ENCODE results near the gene PHC2.

Gene PHC2

DNA sequence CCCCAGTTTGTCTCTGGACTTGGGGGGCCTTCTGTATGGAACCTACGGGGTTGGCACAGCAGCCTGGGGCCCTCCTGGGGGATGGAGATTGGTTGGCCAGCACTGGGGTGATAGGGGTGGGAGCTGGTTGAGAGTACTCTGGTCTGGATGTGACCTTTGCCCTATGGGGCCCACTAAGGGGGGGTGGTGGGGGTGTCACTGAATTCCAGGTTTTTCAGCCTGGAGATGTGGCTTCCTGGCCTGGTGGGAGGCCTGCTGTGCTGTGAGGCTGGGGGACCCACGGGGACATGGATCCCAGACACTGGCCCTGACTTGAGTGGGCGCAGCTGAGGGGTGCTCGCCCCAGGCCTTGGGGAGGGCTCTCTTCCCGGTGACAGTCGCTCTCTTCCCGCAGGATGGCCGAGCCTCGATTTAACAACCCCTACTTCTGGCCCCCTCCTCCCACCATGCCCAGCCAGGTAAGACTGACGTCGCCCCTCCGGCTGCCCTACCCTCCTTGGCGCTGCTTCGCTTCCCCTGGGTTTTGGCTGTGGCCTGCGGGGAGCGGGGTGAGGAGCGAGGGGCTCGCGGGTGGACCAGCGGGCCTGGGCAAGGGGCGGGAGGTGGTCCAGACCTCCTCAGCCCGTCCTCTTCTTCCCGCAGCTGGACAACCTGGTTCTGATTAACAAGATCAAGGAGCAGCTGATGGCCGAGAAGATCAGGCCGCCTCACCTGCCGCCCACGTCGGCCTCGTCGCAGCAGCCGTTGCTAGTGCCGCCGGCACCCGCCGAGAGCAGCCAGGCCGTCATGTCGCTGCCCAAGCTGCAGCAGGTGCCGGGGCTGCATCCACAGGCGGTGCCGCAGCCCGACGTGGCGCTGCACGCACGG is 155.0 kb downstream of the PHC2 start:
- no peak for DNase-seq
- in situ Hi-C loops (cut with HindIII; ENCODE audit: low pct_ligation_motif_present, low pct_unique_long_range_greater_than_20kb, low sequenced_read_pairs) = no loop called here

DNA sequence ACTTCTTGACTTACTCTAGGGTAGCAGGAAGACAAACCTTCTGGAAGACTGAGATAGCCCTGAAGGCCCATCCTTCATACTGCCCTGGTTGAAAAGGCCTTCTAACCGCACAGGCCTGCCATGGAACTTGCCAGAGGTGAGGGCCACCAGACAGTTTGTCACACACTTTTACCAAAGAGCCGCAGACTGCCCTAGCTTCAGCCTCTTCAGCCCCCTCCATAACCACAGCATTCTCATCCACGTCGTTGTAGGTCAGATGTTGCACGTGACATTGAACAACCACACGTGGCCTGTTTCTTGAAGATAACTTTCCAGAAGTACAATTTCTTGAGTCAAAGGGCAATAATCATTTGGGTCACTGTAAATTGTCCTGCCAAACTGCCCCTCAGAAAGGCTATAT is 155.7 kb downstream of the PHC2 start:
- no peak for DNase-seq
- in situ Hi-C loops (cut with HindIII; ENCODE audit: low pct_ligation_motif_present, low pct_unique_long_range_greater_than_20kb, low sequenced_read_pairs) = no loop called here

GRCh38 chr1:33274446-33274845 is 156.4 kb downstream of the PHC2 start:
- no peak for DNase-seq
- in situ Hi-C loops (cut with HindIII; ENCODE audit: low pct_ligation_motif_present, low pct_unique_long_range_greater_than_20kb, low sequenced_read_pairs) = no loop called here

GRCh38 chr1:33273961-33274371 is 156.9 kb downstream of the PHC2 start:
- in situ Hi-C loops (cut with HindIII; ENCODE audit: low pct_ligation_motif_present, low pct_unique_long_range_greater_than_20kb, low sequenced_read_pairs) = no loop called here
- DNase-seq = no peak
